Ascending aorta (tissue), 2 donors: ENCODE measurements around the gene YEATS2. TPM values are rescaled to one million over a fixed set of nuclear protein-coding genes. Genes with fewer than 3 reads are reported as not detected.
"Not testable (repeated sequence)": the region's sequence is repeated elsewhere in the genome, so short reads cannot be mapped to it uniquely, and the experiment has no call there.

Source experiments
- DNase-seq, 2 donors: peaks; one replicate each; pipeline ENCODE4 v3.0.0-alpha.2; 2019; ENCODE audit warnings: low spot score in 2 of 2
- H3K27ac ChIP-seq, 2 donors: fragments of 200-600 bp; sonication (generic); one replicate each; pipeline ENCODE4 v1.5.1; 2016 to 2017; ENCODE audit warnings: mild to moderate bottlenecking in 1 of 2
- H3K27me3 ChIP-seq: fragments of 200-600 bp; sonication (generic); one replicate; pipeline ENCODE4 v1.5.1; 2017
- H3K36me3 ChIP-seq, 2 donors: fragments of 200-600 bp; sonication (generic); one replicate each; pipeline ENCODE4 v1.5.1; 2016
- H3K4me1 ChIP-seq, 2 donors: fragments of 200-600 bp; sonication (generic); one replicate each; pipeline ENCODE4 v1.5.1; 2016 to 2017; ENCODE audit warnings: mild to moderate bottlenecking in 1 of 2
- H3K4me3 ChIP-seq, 2 donors: fragments of 200-600 bp; sonication (generic); one replicate each; pipeline ENCODE4 v1.5.1; 2016 to 2017; ENCODE audit warnings: mild to moderate bottlenecking in 1 of 2
- H3K9me3 ChIP-seq, 2 donors: fragments of 200-600 bp; sonication (generic); one replicate each; pipeline ENCODE4 v1.5.1; 2016
- intact Hi-C: fragments of 100-400 bp; cut with DNase I; formaldehyde crosslinking; loops from one replicate; pipeline ENCODE4 v1.15.1; 2023
- total RNA-seq: library from RNA; depleted of rRNA; stranded (reverse); fragments of >200 nt; gene quantifications from one replicate; pipeline ENCODE4 v1.1.0, GENCODE V29; 2016
- TF ChIP-seq, protein P1 (sequence below), 3 experiments: fragments of 200-600 bp in 2 of 3; fragments of 450-650 bp in 1 of 3; sonication (generic) in 2 of 3; IDR thresholded peaks; one replicate each; pipeline ENCODE4 v1.5.1; 2016 to 2019; ENCODE audit warnings: antibody characterized with exemption in 3 of 3, mild to moderate bottlenecking in 1 of 3, moderate library complexity in 1 of 3

Gene YEATS2
- total RNA-seq, 1 donor from 2014 or later = 29.2 TPM

DNA sequence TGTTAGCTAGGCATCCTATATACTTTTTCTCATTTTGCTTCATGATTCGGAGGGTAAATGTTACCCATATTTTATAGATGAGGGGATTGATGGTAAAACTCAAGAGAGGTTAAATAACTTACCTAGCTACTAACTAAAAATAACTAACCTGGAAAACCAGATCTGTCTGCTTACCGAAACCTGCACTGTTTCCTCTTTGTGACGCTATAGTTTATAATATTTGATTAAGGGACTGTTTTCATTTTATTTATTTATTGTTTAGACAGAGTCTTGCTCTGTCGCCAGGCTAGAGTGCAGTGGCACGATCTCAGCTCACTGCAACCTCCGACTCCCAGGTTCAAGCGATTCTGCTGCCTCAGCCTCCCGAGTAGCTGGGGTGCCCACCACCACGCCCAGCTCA lies 71.9 kb downstream of the YEATS2 start:
- no peak for DNase-seq
- TF ChIP-seq, protein P1, sequence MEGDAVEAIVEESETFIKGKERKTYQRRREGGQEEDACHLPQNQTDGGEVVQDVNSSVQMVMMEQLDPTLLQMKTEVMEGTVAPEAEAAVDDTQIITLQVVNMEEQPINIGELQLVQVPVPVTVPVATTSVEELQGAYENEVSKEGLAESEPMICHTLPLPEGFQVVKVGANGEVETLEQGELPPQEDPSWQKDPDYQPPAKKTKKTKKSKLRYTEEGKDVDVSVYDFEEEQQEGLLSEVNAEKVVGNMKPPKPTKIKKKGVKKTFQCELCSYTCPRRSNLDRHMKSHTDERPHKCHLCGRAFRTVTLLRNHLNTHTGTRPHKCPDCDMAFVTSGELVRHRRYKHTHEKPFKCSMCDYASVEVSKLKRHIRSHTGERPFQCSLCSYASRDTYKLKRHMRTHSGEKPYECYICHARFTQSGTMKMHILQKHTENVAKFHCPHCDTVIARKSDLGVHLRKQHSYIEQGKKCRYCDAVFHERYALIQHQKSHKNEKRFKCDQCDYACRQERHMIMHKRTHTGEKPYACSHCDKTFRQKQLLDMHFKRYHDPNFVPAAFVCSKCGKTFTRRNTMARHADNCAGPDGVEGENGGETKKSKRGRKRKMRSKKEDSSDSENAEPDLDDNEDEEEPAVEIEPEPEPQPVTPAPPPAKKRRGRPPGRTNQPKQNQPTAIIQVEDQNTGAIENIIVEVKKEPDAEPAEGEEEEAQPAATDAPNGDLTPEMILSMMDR (IDR thresholded peaks at IDR 0.05) = no peak
- Histone ChIP-seq H3K27ac (no peak overlapping the region), H3K4me1 (no peaks in the 10 kb centered on the region), H3K4me3 (no peak overlapping the region), H3K27me3 (no peaks in the 10 kb centered on the region), H3K36me3 (peaks cover 19 to 25% of the 10 kb centered on the region in 2 donors), H3K9me3 (no peaks in the 10 kb centered on the region)
- intact Hi-C loops = no loop called here

DNA sequence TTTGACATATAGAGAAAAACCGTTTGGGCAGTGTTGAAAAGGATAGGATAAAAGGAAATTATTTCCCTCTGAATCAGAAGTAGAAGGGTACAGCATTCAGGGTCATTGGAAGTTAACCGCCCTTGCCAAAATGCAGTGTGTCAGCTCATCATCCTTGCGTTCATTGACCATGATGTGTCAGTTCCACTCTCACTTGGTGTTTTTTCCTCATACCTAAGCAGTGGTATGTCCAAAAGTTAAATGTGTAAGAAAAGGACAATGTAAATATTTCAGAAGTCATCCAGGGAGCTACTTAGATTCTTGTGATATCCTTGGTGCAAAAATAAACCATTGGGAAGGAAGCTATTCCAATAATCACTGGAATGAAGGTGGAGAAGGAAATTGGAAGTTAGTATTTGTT lies 77.0 kb downstream of the YEATS2 start:
- Histone ChIP-seq H3K36me3 (peaks cover 43 to 72% of the 10 kb centered on the region in 2 donors), H3K9me3 (no peaks in the 10 kb centered on the region), H3K4me3 (no peak overlapping the region), H3K27me3 (no peaks in the 10 kb centered on the region), H3K4me1 (no peaks in the 10 kb centered on the region), H3K27ac (no peak overlapping the region)
- TF ChIP-seq, protein P1 (IDR thresholded peaks at IDR 0.05) = no peak
- no peak for DNase-seq
- intact Hi-C loops = no loop called here

DNA sequence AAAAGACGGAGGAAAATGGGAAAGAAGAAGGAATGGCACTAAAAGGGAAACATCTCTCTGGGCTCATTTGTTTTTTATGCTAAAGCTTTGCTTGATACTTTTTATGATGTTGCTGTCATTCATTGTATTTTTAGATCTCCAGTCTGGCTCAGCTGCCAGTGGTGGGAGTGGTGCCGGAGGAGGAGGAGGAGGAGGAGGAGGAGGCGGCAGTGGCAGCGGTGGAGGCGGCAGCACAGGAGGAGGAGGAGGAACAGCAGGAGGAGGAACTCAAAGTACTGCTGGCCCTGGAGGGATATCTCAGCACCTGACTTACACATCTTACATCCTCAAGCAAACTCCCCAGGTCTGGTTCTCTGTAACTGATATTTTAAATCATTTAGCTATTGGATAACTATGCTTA lies 78.2 kb downstream of the YEATS2 start:
- TF ChIP-seq, protein P1 (IDR thresholded peaks at IDR 0.05) = no peak
- no peak for DNase-seq
- Histone ChIP-seq H3K27me3 (no peaks in the 10 kb centered on the region), H3K4me1 (no peaks in the 10 kb centered on the region), H3K27ac (no peak overlapping the region), H3K4me3 (no peak overlapping the region), H3K9me3 (no peaks in the 10 kb centered on the region), H3K36me3 (peaks cover 43 to 84% of the 10 kb centered on the region in 2 donors)
- intact Hi-C loops = no loop called here

DNA sequence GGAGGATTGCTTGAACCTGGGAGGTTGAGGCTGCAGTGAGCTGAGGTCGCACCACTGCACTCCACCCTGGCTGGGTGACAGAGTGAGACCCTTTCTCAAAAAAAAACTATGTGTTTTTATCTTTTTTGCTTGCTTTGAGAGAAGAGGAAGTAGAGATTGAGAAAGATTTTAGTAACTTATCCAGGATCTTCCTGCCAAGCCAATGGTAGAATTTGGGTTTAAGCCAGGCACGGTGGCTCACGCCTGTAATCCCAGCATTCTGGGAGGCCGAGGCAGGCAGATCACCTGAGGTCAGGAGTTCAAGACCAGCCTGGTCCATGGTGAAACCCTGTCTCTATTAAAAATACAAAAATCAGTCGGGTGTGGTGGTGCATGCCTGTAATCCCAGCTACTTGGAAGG lies 78.9 kb downstream of the YEATS2 start:
- H3K27me3 ChIP-seq, H3K9me3 ChIP-seq, intact Hi-C loops, DNase-seq, H3K4me3 ChIP-seq, H3K27ac ChIP-seq, H3K4me1 ChIP-seq: not testable (repeated sequence)
- H3K36me3 ChIP-seq = peaks cover 44 to 90% of the 10 kb centered on the region in 2 donors

DNA sequence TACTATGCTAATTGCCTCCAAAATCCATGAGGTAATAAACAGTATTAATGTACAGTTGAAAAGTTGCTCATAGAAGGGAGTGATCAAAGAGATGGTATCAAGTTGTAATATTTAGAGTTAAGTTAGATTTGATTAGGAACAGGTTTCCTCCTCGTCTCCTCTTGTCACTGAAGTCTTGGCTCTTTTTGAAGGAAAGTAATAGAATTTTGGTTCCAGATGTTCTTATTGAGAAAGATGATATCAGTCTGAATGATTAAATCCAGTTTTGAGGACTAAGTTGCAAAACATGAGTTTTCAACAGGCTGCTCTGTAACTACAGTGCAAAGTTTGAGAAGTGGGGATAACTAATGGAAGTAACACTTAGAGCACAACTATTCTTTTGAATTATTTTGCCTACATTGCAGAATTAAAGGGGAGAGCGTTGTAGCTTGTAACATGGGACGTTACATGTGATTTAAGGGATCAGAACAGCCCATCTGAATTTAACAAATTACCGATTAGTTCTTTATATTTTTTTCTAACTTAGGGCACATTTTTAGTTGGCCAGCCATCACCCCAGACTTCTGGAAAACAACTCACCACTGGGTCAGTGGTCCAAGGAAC lies 79.5 kb downstream of the YEATS2 start:
- Histone ChIP-seq H3K27me3 (no peaks in the 10 kb centered on the region), H3K4me1 (no peaks in the 10 kb centered on the region), H3K4me3 (no peak overlapping the region), H3K36me3 (peaks cover 46 to 91% of the 10 kb centered on the region in 2 donors), H3K27ac (no peak overlapping the region), H3K9me3 (no peaks in the 10 kb centered on the region)
- intact Hi-C loops = no loop called here
- DNase-seq = no peak
- TF ChIP-seq, protein P1 (IDR thresholded peaks at IDR 0.05) = no peak

DNA sequence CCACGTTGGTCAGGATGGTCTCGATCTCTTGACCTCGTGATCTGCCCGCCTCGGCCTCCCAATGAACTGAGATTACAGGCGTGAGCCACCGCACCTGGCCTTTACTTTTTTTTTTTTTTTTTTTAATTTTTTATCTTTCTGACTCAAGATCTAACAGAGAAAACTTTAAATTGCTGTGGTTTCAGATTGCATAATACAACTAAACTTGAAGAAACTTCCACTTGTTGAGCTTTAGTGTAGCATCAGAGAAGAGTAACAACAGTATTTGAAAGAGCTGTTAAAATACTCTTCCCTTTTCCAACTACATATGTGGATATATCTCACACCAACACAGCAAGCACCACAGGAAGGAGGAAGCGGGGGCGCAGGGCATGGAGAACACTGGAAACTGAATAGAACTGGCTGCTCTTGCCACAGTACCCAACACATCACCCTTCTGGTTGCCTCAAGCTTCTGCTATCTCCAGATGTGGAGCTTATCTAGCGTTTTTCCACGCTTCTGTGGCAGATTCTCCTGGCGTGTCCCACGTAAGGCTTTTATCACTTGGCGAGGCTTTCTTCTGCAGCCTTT lies 82.4 kb downstream of the YEATS2 start:
- TF ChIP-seq, protein P1 (IDR thresholded peaks at IDR 0.05) = no peak
- H3K27ac ChIP-seq = no peak overlapping the region
- H3K4me3 ChIP-seq = no peak overlapping the region
- intact Hi-C loops = no loop called here
- H3K9me3 ChIP-seq = no peaks in the 10 kb centered on the region
- peaks cover 24 to 77% of the 10 kb centered on the region in 2 donors for H3K36me3 ChIP-seq
- no peaks in the 10 kb centered on the region for H3K4me1 ChIP-seq
- DNase-seq = no peak
- no peaks in the 10 kb centered on the region for H3K27me3 ChIP-seq
